Effector CD4-positive, alpha-beta T cell (primary cell): Measurements from ENCODE around the gene RRP8.

Experiments
- DNase-seq: peaks from one replicate; pipeline ENCODE4 v3.0.0-alpha.2; 2020

Gene RRP8

DNA sequence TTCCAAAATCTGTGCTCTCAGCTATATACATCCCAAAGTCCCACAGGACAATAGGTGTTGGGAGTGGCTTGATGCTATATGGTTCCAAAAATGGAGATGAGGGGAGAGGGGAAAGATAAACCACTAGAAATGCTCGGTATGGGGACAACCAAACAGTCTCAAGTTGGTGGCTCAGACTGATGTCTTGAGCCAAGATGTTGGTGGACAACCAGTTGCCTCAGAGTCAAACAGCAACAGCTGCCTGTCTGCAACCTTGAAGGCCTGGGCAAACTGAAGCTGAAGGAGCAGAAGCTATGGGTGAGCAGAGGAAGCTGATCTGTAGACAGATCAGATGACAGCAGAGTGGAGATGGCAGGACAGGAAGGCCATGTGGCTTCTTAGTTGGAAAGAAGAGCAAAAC, 4.0 kb downstream of the RRP8 start:
- no peak for DNase-seq

DNA sequence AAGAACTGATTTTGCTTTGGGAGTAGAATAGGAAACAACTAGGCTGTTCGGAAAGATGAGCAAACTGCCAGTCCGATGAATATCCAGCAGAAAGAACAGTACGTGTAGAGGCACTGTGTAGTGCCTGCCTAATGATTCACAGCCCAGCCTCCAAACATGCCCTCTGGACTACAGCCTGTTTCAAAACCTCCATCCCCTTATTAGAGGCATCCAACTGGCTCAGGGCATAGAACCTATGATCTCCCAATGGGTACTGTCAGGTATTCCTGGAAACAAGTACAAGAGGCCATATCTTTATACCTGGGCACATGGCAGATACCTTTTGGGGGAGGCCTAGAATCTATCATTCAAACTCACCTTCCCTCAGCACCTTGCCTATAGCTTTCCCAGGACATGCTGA, 4.9 kb downstream of the RRP8 start:
- DNase-seq, result no peak

GRCh38 chr11:6596239-6596877, 7.1 kb downstream of the RRP8 start:
- no peak for DNase-seq

DNA sequence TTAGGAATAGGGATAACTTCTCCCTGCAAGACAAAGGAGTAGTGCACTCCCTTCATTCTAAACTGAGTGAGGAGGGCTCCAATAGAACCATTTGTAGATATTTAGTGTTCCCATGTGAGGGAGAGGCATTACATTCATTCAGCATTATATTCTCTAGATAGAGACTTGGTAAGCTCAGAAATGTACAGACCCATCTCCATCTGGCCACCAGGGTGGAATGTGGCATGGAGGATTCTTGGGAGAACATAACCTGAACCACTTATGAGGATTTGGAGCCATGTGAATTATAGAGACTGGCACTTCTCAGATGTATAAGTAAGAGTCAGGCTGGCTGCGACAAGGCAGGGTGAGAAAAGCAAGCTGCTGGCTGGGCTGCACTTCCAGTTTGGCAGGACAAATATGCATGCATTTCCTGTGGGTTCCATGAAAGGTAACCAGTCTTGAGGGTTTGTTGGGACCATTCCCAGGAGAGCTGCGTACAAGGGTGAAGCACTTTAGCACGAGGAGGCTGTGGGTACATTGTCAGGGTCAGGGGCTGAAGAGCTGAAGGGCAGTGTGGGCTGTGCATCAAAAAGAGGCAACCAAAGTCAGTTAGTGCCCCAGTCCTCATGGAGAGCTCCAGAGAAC, 9.2 kb downstream of the RRP8 start:
- no peak for DNase-seq

DNA sequence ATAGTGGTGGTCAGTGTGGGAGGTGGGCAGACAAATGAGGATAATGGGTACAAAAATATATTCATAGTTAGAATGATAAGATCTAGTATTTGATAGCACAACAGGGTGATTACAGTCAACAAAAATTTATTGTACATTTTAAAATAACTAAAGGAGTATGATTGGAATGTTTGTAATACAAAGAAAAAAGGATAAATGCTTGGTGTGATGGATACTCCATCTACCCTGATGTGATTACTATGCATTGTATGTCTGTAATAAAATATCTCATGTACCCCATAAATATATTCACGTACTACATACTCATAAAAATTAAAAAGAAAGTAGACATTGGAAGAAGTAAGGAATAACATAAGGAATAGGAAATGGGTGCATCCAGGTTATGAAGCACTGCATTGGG, 15.4 kb downstream of the RRP8 start:
- DNase-seq, result no peak

DNA sequence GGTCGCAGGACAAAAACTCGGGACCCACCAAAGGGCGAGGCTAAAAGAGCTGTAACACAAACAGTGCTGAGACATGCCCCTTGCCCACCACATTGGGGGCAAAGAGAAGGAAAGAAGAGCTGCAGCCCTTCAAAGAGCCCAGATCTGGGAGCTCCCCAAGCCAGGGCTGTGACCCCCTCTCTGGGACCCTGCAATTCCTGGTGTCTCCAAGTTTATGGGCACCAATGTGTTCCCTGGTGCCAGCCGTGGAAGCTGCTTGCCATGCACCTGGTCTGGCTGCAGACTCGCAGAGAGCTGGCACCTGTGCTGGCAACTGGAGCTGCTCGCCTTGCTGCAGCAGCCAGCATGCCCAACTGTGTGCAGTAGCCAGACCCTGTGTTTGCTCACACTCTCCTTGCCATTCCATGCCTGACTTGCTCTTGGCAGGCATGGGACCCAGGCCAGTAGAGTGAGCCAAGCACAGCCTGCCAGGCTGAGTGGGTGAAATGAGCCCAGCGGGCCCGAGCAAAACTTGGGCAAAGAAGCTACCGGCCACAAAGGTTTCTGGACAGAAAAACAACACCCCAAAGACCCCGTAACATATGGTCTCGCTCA, 16.0 kb downstream of the RRP8 start:
- DNase-seq, result no peak

GRCh38 chr11:6586434-6587359, 16.7 kb downstream of the RRP8 start:
- DNase-seq, result no peak

DNA sequence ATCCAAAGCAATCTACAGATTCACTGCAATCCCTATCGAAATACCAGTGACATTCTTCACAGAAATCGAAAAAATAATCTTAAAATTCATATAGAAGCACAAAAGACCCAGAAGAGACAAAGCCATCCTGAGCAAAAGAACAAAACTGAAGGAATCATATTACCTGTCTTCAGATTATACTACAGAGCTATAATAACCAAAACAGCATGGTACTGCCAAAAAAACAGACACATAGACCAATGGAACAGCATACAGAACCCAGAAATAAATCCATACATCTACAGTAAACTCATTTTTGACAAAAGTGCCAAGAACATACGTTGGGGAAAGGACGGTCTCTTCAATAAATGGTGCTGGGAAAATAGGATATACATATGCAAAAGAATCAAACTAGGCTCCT, 18.9 kb downstream of the RRP8 start:
- no peak for DNase-seq

DNA sequence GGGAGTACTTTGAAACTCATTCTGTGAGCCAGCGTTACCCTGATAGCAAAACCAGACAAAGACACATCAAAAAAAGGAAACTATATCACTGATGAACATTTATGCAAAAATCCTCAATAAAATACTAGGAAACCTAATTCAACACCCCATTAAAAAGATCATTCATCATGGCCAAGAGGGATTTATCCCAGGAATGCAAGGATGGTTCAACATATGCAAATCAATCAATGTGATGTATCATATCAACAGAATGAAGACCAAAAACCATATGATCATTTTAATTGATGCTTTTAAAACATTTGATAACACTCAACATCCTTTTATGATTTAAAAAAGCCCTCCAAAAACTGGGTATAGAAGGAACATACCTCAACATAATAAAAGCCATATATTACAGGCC, 19.8 kb downstream of the RRP8 start:
- DNase-seq, result no peak

- no peak for DNase-seq
Observed at GRCh38 chr11:6579681-6580080, 23.7 kb downstream of the RRP8 start.

DNA sequence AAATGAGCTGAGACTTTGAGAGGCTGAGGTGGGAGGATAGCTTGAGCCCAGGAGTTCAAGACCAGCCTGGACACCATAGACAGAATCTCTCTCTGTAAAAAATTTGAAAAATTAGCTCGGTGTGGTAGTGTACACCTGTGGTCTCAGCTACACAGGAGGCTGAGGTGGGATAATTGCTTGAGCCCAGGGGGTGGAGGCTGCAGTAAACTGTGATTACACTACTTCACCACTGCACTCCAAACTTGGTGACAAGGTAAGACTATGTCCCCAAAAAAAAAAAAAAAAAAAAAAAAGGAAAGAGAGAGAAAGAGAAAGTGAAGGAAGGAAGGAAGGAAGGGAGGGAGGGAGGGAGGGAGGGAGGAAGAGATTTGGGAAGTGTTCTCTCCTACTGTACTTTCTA, 25.3 kb downstream of the RRP8 start:
- DNase-seq, result no peak

- DNase-seq, result no peak
Observed at GRCh38 chr11:6576471-6577373, 26.7 kb downstream of the RRP8 start.

GRCh38 chr11:6574816-6575715, 28.4 kb downstream of the RRP8 start:
- DNase-seq, result no peak

GRCh38 chr11:6572215-6572614, 31.2 kb downstream of the RRP8 start:
- no peak for DNase-seq

GRCh38 chr11:6571434-6572008, 31.9 kb downstream of the RRP8 start:
- no peak for DNase-seq

DNA sequence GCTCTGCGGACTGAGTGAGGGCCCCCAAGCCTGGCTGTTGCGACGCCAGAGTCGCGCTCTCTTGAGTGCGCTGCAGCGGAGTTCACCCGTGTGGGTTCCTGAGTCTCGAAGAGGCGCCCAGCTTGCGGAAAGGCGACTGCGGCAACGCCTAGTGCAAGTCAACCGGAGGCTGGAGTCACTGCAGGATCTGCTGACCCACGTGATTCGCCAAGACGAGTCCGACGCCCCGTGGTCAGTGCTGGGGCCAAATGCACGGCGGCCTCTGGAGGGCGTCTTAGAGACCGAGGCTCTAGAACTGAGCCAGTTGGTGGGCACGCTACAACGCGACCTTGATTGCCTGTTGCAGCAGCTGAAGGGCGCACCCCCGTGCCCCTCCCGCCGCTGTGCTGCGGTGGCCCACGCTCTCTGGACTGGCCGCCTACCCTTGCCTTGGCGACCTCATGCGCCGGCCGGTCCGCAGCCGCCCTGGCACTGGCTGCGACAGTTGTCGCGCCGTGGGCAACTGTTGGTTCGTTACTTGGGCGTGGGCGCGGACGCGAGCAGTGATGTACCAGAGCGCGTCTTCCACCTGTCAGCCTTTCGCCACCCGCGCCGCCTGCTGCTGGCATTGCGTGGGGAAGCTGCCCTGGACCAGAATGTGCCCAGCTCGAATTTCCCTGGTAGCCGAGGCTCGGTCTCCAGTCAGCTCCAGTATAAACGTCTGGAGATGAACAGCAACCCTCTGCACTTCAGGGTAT, 32.6 kb downstream of the RRP8 start:
- no peak for DNase-seq

DNA sequence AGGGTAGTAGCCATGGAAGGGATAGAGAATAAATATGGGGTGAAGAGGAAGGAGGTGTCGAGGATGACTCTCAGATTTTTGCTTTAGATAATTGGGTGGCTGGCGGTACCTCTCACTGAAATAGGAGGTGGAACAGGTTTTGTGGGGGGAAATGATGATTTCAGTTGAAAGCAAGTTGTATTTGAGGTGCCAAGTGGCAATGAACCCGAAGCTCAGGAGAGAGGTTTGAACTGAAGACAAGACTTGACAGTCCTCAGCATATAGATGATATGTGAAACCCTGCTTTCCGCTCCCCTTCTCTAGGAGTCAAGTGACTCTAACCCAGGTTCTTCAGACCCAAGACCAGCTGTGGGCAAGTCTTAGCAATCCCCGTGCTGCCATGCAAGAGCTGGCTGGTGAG, 33.7 kb downstream of the RRP8 start:
- no peak for DNase-seq

DNA sequence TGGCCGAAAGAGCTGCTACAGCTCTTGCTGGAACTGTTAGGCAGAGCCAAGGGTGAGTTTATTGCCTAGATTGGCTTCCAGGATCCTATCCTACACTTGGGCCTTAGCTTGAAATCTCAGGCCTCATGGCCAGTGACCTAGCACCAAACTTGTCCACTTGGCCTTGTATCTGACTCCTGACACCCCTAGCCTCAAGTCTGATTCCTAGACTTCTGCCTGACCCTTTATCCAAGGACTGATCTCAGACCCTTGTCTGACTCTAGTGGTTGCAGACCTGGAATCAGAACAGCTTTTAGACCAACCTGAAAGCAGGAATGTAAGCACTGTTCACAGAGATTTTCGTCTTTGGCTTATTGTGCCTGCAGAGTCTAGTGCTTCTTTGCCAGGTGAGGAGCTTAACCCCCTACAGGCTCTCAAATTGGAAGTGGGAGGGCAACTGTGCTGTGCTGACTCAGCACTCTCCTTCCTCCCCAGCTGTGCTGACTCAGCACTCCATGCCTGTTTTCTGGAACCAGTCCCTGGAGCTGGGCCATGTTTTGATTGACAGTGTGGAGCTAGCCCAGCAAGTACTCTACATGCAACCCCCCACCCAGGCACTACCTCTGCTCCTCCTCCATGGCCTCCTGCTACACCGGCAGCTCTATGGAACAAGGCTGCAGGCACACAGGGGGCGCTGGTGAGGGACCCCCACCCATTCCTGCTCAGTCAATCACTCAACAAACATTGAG, 35.1 kb downstream of the RRP8 start:
- DNase-seq, result no peak

GRCh38 chr11:6567371-6567745, 36.1 kb downstream of the RRP8 start:
- DNase-seq, result no peak
